ENCODE data around the gene TRIM36.

TRIM36 gene

GRCh38 chr5:115179394-115180164 is 9.9 kb upstream of the TRIM36 start:
- H2AFZ ChIP-seq (ENCODE audit: low read length), result no peak overlapping the region
- no peak overlapping the region for H3K4me2 ChIP-seq (ENCODE audit: low read depth, low read length, poor library complexity, severe bottlenecking)
- H3K79me2 ChIP-seq (ENCODE audit: insufficient read depth, low read length), result no peaks in the 10 kb centered on the region
- no peaks in the 10 kb centered on the region for H3K9me3 ChIP-seq (ENCODE audit: insufficient read depth, low read depth, low read length)
- no peaks in the 10 kb centered on the region for H3K4me1 ChIP-seq (ENCODE audit: insufficient read depth, low read length, poor library complexity, severe bottlenecking)
- H3K27me3 ChIP-seq (ENCODE audit: insufficient read depth, low read length, poor library complexity, severe bottlenecking), result no peaks in the 10 kb centered on the region
- H3K4me3 ChIP-seq (ENCODE audit: low read length, poor library complexity, severe bottlenecking), result no peak overlapping the region
- TF ChIP-seq EZH2phosphoT487 (IDR thresholded peaks at IDR 0.05; ENCODE audit: borderline replicate concordance), result no peak
- no peak for TF ChIP-seq CTCF (conservative IDR thresholded peaks at IDR 0.05; ENCODE audit: low read length)
- H3F3A ChIP-seq (ENCODE audit: low read depth), result no peaks in the 10 kb centered on the region
- H3K9me2 ChIP-seq (replicated peaks; ENCODE audit: low read depth, low read length), result no peaks in the 10 kb centered on the region
- no peaks in the 10 kb centered on the region for H3K36me3 ChIP-seq (ENCODE audit: insufficient read depth, low read length)
- H3K9ac ChIP-seq (ENCODE audit: low read depth, low read length, poor library complexity, severe bottlenecking), result no peak overlapping the region
- no peaks in the 10 kb centered on the region for H4K20me1 ChIP-seq (ENCODE audit: insufficient read depth, low read length, poor library complexity, severe bottlenecking)

GRCh38 chr5:115179030-115179393 is 9.3 kb upstream of the TRIM36 start:
- Histone ChIP-seq H3K27me3 (ENCODE audit: insufficient read depth, low read length, poor library complexity, severe bottlenecking) (no peaks in the 10 kb centered on the region), H3K4me1 (ENCODE audit: insufficient read depth, low read length, poor library complexity, severe bottlenecking) (no peaks in the 10 kb centered on the region)

GRCh38 chr5:115170929-115171510 is 1.3 kb upstream of the TRIM36 start:
- no peaks in the 10 kb centered on the region for H4K20me1 ChIP-seq (ENCODE audit: insufficient read depth, low read length, poor library complexity, severe bottlenecking)
- H3K9me2 ChIP-seq (replicated peaks; ENCODE audit: low read depth, low read length), result no peaks in the 10 kb centered on the region
- no peaks in the 10 kb centered on the region for H3K27me3 ChIP-seq (ENCODE audit: insufficient read depth, low read length, poor library complexity, severe bottlenecking)
- H3K4me1 ChIP-seq (ENCODE audit: insufficient read depth, low read length, poor library complexity, severe bottlenecking), result no peaks in the 10 kb centered on the region
- H2AFZ ChIP-seq (ENCODE audit: low read length), result no peak overlapping the region
- H3K4me3 ChIP-seq (ENCODE audit: low read length, poor library complexity, severe bottlenecking), result no peak overlapping the region
- no peak for TF ChIP-seq CTCF (conservative IDR thresholded peaks at IDR 0.05; ENCODE audit: low read length)
- TF ChIP-seq EZH2phosphoT487 (IDR thresholded peaks at IDR 0.05; ENCODE audit: borderline replicate concordance), result no peak
- no peaks in the 10 kb centered on the region for H3K9me3 ChIP-seq (ENCODE audit: insufficient read depth, low read depth, low read length)
- H3K4me2 ChIP-seq (ENCODE audit: low read depth, low read length, poor library complexity, severe bottlenecking), result no peak overlapping the region
- H3K9ac ChIP-seq (ENCODE audit: low read depth, low read length, poor library complexity, severe bottlenecking), result no peak overlapping the region
- H3K36me3 ChIP-seq (ENCODE audit: insufficient read depth, low read length), result no peaks in the 10 kb centered on the region
- no peaks in the 10 kb centered on the region for H3K79me2 ChIP-seq (ENCODE audit: insufficient read depth, low read length)
- H3F3A ChIP-seq (ENCODE audit: low read depth), result no peaks in the 10 kb centered on the region

More at GRCh38 chr5:115179030-115179393, 9.3 kb upstream of the TRIM36 start:
- H3K9me2 ChIP-seq (replicated peaks; ENCODE audit: low read depth, low read length), result no peaks in the 10 kb centered on the region
- no peak for TF ChIP-seq EZH2phosphoT487 (IDR thresholded peaks at IDR 0.05; ENCODE audit: borderline replicate concordance)
- no peak for TF ChIP-seq CTCF (conservative IDR thresholded peaks at IDR 0.05; ENCODE audit: low read length)
- no peaks in the 10 kb centered on the region for H4K20me1 ChIP-seq (ENCODE audit: insufficient read depth, low read length, poor library complexity, severe bottlenecking)
- no peaks in the 10 kb centered on the region for H3K36me3 ChIP-seq (ENCODE audit: insufficient read depth, low read length)
- no peak overlapping the region for H3K9ac ChIP-seq (ENCODE audit: low read depth, low read length, poor library complexity, severe bottlenecking)
- H3K4me3 ChIP-seq (ENCODE audit: low read length, poor library complexity, severe bottlenecking), result no peak overlapping the region
- no peaks in the 10 kb centered on the region for H3K79me2 ChIP-seq (ENCODE audit: insufficient read depth, low read length)
- no peak overlapping the region for H2AFZ ChIP-seq (ENCODE audit: low read length)
- no peaks in the 10 kb centered on the region for H3K9me3 ChIP-seq (ENCODE audit: insufficient read depth, low read depth, low read length)
- no peak overlapping the region for H3K4me2 ChIP-seq (ENCODE audit: low read depth, low read length, poor library complexity, severe bottlenecking)
- H3F3A ChIP-seq (ENCODE audit: low read depth), result no peaks in the 10 kb centered on the region

All from Loucy (cell line).